HG03432 (cell line): Measurements from ENCODE around the gene SP4.

ENCODE experiments used
- ATAC-seq: cut with Tn5 transposase; IDR thresholded peaks from one replicate; pipeline ENCODE4 v1.9.1; 2021; ENCODE audit warnings: mild to moderate bottlenecking, moderate library complexity; ENCODE audit not compliant: unreplicated experiment

The SP4 gene

DNA sequence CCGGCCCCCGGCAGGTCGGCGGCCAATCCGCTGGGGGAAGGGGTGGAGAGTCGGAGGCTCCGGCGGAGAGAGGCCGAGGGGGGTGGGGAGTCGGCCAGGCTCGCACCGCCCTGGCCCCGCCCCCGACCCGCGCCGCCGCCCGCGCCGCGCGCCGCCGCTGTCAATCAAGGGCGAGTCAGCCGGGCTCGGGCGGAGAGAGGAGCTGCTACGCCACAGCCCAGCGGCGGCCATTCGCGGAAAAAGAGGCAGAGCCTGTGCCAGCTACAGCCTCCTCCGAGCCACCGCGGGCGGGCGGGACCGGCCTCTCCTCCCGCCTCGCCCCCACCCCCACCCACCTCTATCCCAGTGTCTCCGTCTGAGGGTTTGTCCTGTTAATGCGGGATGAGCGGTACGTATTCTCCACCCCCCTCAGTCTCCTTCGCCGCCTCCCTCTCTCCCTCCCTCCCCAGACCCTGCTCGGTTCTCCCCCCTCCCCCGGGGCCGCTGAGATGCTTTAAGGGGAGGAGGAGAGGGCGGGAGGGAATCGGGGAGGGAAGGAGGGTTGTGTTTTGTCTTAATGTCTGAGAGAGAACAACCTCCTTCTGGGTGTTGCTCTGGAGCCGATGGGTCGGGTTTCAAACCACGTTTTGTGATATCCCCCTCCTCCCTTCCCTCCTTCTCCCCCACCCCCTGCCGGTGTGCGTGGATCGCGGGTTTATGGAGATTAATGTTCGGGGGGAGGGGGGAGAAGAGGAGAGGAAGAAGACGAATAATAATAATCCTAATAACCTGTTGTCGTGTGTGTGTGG lies at the start of gene SP4:
TSS of gene SP4 (plus strand) at position 213 of the 788 bp plus-strand sequence. CDS start at position 382, 169 bp downstream.
- ATAC-seq, result peak; percentile 71

DNA sequence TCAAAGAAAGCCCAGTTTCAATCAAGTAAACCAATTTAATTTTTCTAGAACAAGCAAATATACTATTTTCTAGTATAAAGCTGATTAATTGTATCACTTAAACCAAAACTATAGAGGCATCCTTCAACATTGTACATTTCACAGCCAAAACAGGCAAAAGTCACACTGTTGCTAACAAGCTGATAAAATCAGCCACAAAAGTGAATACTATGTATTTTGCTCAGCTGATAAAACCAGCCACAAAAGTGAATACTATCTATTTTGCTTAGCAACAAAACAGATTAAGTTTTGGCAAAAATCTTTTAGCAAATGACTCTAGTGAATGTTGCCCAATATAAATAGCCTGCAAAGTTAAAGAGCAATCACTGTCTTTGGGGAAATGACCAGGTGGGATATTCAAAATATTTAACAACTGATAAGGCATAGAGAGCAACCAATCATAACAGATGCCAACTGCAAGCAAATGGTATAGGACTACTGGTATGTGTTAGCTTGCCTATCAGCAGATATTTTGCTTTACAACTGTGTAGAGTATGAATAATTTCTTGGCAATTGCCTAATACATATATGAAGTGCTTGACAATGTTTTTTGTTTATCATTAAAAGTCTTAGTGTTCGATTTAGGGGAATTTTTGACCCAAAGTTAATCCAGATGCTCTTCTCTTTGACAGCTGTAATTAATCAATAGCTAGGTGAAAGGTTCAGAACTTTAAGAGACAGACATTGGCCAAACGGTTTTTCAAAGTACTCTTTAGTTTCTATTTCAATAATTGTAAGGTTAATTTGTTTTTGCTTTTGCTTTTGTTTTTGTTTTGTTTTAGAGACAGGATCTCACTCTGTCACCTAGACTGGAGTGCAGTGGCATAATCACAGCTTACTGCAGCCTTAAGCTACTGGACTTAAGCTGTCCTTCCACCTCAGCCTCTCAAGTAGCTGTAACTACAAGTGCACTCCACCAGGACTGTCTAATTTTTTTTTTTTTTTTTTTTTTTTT lies 44.4 kb upstream of the SP4 start:
- peak; percentile 88 for ATAC-seq

- no peak for ATAC-seq
Observed at GRCh38 chr7:21393937-21394336, 33.9 kb upstream of the SP4 start.

DNA sequence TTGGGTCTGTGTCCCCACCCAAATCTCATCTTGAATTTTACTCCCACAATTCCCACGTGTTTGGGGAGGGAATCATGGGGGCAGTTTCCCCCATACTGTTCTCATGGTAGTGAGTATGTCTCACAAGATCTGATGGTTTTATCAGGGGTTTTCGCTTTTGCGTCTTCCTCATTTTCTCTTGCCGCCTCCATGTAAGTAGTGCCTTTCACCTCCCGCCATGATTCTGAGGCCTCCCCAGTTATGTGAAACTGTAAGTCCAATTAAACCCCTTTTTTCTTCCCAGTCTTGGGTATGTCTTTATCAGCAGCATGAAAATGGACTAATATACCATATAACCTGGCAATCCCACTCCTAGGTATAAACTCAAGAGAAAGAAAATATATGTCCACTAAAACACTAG lies 25.9 kb upstream of the SP4 start:
- no peak for ATAC-seq

DNA sequence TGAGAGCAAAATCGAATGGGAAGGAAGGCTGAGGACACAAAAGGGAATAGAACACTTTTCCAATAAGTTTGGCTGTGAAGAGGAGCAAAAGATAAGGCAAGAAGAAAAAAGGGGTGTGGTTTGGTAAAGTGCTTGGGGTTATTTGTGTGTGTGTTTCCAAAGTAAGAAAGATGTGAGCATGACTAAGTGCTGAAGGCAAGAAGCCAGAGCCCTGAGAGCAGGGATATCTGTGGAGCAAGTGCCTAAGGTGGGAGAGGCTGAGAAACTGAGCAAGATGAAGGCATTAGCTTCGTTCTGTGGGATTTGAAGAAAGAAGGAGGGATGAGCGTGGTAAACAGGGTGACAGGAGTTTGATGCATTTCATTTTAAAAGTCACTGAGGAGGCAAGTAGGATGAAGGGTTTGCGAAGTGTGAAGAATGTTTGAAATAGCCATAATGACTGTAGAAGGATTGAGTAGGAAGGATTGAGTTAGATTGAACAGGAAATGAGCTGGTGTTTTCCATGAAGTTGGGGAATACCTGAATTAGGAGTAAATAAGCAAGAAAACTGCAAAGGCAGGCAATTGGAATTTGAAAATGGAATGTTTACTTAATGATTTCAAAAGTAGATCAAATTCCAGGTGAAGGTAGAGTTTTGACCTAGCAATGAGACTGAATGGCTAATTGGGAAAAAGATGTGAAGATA lies 19.9 kb upstream of the SP4 start:
- no peak for ATAC-seq

DNA sequence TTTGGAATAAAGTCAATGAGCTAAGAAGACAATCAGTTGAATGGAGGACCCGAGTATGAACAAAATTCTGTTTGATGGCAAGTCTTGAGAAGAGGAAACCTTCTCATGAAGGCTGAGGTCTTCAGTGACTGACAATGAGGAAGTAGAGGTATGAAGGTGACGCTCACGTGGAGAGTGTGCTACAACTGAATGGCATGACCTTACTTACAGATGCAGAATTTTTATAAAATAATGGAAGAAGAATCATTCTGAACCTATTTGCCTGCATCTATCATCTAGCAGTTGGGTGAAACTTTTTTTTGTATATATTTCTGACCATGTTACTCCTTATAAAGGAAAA lies 19.4 kb upstream of the SP4 start:
- ATAC-seq, result no peak

DNA sequence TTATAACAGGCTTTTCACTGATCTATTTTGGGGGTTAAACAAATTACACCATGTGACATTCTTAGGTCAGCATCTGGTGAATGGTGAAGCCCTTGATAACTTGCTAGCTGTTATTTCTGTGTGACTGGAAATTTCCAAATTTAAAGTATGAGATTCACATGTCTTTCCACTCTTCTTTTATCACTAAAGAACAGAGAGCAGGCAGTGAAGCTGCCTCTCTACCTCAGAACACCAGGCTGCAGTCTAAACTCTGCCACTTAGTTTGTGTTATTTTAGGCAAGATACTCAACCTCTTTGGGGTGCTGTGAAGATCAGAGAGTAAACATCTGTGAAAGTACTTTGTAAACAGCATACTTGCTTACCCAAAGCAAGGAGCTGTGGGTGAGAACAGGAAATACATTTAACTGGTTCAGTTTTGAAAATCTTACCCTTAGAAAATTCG lies 15.5 kb upstream of the SP4 start:
- ATAC-seq, result peak; percentile 69

DNA sequence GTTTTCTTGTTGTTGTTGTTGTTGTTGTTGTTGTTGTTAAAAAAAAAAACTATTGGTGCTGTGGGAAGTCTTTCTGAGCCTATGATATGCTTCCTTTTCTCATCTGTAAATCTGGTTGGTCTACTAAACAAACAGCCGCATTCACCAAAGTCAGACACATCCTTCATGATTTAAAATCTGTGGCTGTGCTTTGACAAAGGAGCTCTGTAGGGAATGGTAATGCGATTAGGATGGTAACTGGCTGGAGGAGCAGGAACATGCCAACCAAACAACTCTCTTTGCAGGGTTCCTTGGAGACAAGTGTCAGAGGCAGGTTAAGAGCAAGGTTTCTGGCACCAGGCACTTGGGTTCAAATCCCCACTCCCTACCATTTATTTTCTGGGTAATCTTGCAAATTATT lies 14.9 kb upstream of the SP4 start:
- no peak for ATAC-seq

DNA sequence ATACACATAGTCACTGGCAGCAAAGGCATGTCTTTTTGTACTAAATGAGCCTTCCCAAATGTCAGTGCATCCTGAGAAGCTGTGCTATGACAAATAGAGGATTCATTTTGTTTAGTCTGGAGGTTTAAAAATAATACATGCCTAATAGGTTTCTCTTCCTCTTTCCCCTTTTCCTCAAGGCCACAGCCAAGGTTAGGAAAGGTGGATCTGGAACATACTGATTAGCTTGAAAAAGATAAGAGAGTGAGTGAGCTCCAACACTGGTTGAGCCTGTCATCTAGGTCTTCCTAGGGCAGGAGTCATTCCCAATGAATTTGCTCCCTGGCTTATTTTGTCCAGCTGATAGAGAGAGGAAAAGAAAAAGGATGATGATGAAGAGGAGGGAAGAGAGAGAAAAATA lies 14.4 kb upstream of the SP4 start:
- no peak for ATAC-seq

- ATAC-seq, result no peak
Observed at GRCh38 chr7:21414795-21415393, 13.0 kb upstream of the SP4 start.

DNA sequence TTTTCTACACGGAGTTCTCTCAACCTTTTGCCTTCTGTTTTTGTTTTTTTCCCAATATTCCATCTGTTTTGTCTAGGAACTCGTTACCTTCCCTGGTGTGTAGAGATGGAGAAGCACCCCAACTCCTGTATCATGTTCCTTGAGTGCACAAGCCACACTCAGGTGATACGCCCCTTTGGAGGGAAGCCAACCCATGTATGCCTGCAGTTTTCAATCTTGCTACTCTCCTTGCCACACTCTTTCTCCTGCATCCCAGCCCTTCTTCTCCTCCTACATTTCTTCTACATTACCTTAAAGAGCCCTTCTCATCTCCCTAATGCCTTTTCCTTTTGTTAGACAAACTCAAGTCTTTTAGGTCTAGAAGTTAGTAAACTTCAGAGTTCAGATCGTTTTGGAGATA lies 10.2 kb upstream of the SP4 start:
- ATAC-seq, result no peak

DNA sequence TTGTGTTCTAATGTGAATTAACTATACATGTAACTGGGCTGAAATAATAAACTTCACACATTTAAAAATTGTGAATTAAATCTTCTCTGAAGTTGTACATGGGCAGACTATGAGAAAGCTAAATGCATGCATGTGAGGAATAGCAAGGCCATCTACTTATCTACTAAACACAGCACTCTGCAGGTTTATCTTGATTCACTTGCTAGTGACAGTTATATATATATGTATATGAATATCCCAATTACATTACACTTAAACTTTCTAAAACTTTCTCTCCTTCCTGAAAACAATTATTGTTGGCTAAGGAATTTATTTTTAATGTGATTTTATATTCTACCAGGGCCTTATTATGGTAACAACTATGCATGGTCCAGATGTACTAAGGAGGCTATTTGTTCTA lies 5.1 kb upstream of the SP4 start:
- no peak for ATAC-seq

DNA sequence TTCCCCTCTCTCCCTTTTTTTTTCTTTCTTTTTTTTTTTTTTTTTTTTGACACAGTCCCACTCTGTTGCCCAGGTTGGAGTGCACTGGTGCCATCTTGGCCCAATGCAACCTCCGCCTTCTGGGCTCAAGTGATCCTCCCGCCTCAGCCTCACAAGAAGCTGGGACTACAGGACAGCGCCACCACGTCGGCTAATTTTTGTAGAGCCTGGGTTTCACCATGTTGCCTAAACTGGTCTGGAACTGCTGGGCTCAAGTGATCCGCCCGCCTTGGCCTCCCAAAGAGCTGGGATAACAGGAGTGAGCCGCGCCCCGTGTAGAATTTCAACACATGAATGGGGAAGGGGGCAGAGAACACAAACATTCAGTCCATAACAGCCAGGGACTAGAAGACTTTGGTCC lies 2.6 kb upstream of the SP4 start:
- no peak for ATAC-seq

DNA sequence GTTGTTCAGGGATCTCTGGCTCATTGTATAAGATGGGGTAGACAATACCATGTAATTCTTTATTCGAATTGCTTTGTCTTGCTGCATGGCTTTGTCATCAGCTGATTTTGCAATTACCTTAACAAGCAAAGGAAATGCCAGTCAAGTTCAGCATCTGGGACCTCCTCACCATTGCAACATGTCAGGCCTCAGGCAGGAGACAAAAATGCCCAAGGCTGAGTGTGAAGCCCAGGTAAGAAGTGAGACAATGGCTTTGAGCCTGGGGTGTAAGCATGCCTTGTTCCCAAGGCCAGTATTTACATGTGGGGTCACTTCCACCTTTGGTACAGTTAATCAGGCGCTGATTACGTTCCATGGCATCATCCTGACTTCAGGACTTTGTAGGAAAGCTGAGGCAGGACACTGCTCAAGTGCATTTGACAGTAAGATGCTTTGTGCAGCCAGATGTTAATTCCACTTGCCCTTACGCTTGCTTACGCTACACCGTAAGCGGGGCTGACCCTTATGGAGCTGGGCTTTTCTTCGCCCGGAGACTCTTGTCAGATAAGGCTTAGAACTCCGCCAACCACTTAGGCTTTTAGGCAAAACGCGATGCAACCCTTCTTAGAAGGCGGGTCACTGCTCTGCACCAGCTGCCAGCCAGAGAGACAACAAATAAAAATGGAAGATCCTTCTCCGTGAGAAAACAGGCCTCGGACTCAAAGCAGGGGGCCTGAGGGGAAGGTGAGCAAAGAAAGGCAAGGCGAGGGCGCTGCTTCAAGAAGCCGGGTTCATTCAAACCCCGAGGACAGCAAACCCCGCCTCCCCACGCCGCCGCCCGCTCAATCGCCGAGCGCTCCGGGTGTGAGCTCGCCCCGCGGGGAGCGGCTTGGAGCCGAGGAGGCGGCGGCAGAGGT lies 1.3 kb upstream of the SP4 start:
- ATAC-seq, result no peak

DNA sequence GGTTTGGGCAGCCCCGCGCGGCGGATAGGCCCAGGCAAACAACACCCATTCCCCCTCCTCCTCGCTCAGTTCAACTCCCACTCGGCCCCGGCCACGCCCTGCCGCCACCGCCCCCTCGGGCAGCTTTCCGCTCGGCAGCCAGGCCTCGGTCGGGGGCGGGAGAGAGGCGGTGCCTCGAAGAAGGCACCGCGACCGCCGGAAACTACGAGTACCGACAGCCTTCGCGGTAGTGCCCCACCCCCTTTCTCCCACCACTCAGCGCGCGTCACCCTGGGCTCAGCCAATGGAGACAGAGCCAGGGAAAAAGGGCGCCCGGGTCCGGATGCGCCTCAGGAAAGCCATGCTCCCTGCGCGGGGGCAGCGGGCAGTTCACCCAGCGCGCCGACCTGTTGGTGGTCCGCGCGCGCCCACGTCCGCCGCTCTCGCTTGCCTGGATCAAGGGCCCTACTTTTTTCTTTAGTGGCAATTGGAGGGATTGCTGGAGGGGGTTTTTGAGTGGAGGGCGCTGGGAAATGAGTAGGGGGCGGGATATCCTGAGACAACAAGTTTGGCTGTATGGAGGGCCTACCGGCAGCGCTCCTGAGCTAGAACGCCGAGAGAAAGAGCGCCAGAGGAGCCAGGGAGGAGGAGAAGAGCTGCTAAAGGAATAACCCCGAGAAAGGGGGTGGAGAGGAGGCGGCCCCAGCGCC lies 557 bp upstream of the SP4 start:
- ATAC-seq, result peak; percentile 84

- no peak for ATAC-seq
Observed at GRCh38 chr7:21428659-21428941, 717 bp downstream of the SP4 start.

GRCh38 chr7:21429021-21429420 lies 1.1 kb downstream of the SP4 start:
- no peak for ATAC-seq

DNA sequence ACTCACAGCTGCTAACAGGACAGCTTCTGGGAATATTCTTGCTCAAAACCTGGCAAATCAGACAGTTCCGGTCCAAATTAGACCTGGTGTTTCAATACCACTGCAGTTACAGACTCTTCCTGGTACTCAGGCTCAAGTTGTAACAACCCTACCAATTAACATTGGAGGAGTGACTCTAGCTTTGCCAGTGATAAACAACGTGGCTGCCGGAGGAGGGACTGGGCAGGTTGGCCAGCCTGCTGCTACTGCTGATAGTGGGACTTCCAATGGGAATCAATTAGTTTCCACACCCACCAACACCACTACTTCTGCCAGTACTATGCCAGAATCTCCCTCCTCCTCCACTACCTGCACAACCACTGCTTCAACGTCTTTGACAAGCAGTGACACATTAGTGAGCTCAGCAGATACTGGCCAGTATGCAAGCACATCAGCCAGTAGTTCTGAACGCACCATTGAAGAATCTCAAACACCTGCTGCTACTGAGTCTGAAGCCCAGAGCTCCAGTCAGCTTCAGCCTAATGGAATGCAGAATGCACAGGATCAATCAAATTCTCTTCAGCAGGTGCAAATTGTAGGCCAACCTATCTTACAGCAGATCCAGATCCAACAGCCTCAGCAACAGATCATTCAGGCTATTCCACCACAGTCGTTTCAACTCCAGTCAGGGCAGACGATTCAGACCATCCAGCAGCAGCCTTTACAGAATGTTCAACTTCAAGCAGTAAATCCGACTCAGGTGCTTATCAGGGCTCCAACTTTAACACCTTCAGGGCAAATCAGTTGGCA lies 2.1 kb downstream of the SP4 start:
- no peak for ATAC-seq

- ATAC-seq, result no peak
Observed at GRCh38 chr7:21430575-21430954, 2.7 kb downstream of the SP4 start.
